ENCODE results near the gene VCX2. TPM values are rescaled to one million over a fixed set of nuclear protein-coding genes. Genes with fewer than 3 reads are reported as not detected.

VCX2 gene
- total RNA-seq, 2 experiments from 2014 or later: not detected

DNA sequence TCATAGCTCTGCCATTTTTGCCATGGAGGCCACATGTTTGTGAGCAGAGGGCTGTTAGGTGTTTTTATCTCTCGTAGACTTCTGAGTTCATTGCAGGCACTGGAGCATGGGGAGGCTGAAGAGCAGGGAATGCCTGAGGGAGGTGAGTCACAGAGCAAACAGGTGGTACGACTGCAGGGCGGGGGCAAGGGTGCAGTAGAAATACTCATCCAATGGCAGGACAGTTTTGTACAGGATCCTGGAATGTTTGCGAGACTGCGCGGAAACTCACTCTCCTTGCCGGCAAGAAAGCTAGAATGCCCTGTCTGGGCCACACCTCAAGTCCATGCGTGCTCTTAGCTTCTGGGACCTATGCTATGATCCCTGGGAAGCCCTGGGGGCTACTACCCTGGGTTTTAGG is 20.0 kb upstream of the VCX2 start:
- intact Hi-C loops (cut with DNase I, micrococcal nuclease): no loop called here
- Histone ChIP-seq H3K9me3 (ENCODE audit: control insufficient read depth in 1 of 2, insufficient read depth in 1 of 2, low read length in 2 of 2) (peaks cover 0 to 3% of the 10 kb centered on the region in 2 experiments), H3K27ac (ENCODE audit: low read depth in 1 of 2, low read length in 2 of 2) (no peak overlapping the region), H3K27me3 (ENCODE audit: control insufficient read depth in 1 of 2, insufficient read depth in 2 of 2, low read length in 2 of 2) (no peaks in the 10 kb centered on the region), H3K4me1 (ENCODE audit: insufficient read depth, low read length) (no peaks in the 10 kb centered on the region), H3K36me3 (ENCODE audit: insufficient read depth, low read length) (no peaks in the 10 kb centered on the region), H3K4me3 (ENCODE audit: low read length) (no peak overlapping the region)
- Mint-ChIP-seq H3K27ac (no peak overlapping the region), H3K4me3 (no peak overlapping the region), H3K36me3 (ENCODE audit: low read depth) (no peaks in the 10 kb centered on the region), H3K27me3 (no peaks in the 10 kb centered on the region), H3K9me3 (no peaks in the 10 kb centered on the region), H3K4me1 (ENCODE audit: low read depth) (no peaks in the 10 kb centered on the region)
- DNase-seq (no peak), ATAC-seq (ENCODE audit: poor library complexity) (no peak)
- ChIA-PET POLR2A (interaction anchor here (0.6 kb wide), 1 partner anchor 257 kb away, joined by 3 read pairs; no protein-coding TSS in a partner anchor), CTCF (no interaction called here)
- TF ChIP-seq CTCF (IDR thresholded peaks at IDR 0.05): no peak

GRCh38 chrX:8190341-8190830 is 19.3 kb upstream of the VCX2 start:
- no peaks in the 10 kb centered on the region for H3K27me3 Mint-ChIP-seq
- Histone ChIP-seq H3K4me1 (ENCODE audit: insufficient read depth, low read length) (no peaks in the 10 kb centered on the region), H3K4me3 (ENCODE audit: low read length) (no peak overlapping the region), H3K36me3 (ENCODE audit: insufficient read depth, low read length) (no peaks in the 10 kb centered on the region), H3K9me3 (ENCODE audit: control insufficient read depth in 1 of 2, insufficient read depth in 1 of 2, low read length in 2 of 2) (peaks cover 0 to 3% of the 10 kb centered on the region in 2 experiments), H3K27ac (ENCODE audit: low read depth in 1 of 2, low read length in 2 of 2) (no peak overlapping the region), H3K27me3 (ENCODE audit: control insufficient read depth in 1 of 2, insufficient read depth in 2 of 2, low read length in 2 of 2) (no peaks in the 10 kb centered on the region)
- intact Hi-C loops (cut with DNase I, micrococcal nuclease): no loop called here
- ChIA-PET CTCF (no interaction called here), POLR2A (no interaction called here)
- no peaks in the 10 kb centered on the region for H3K4me1 Mint-ChIP-seq (ENCODE audit: low read depth)
- no peak for ATAC-seq (ENCODE audit: poor library complexity)
- H3K9me3 Mint-ChIP-seq: no peaks in the 10 kb centered on the region
- DNase-seq: no peak
- H3K27ac Mint-ChIP-seq: no peak overlapping the region
- H3K36me3 Mint-ChIP-seq (ENCODE audit: low read depth): no peaks in the 10 kb centered on the region
- no peak overlapping the region for H3K4me3 Mint-ChIP-seq
- no peak for TF ChIP-seq CTCF (IDR thresholded peaks at IDR 0.05)

DNA sequence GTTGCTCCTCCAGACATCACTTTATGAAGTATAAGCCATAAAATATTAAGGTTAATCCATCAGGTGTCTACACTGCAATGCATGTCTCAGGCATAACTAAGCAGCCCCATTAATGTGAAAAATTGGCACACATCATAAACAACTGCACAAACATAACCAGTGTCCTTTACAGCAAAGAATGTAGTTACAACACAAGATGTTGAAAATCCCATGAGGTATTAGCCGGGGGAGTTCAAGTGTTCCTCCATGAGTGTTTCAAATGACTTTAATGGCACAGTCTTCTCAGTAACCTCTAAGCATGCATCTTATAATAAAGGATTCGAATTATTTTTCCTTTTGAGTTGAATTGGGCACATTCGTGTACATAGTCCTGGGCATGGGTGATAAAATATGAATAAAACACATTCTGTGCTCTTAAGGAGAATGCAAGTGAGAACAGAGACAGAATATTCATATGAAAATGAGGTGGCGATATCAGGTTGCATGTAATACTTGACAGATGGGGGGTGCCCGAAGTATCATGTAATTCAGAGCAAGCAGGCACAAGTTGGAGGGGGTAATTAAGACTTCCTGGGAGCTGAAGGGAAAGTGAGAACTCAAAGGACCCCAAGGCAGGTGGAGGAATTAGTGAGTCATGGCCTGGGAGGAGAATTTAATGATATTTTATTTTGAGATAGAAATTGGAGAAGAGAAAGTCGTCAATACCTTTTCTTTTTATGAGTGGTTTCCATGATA is 18.2 kb upstream of the VCX2 start:
- no peak for TF ChIP-seq CTCF (IDR thresholded peaks at IDR 0.05)
- Histone ChIP-seq H3K4me1 (ENCODE audit: insufficient read depth, low read length) (no peaks in the 10 kb centered on the region), H3K27ac (ENCODE audit: low read depth in 1 of 2, low read length in 2 of 2) (no peak overlapping the region), H3K36me3 (ENCODE audit: insufficient read depth, low read length) (no peaks in the 10 kb centered on the region), H3K4me3 (ENCODE audit: low read length) (no peak overlapping the region), H3K9me3 (ENCODE audit: control insufficient read depth in 1 of 2, insufficient read depth in 1 of 2, low read length in 2 of 2) (peaks cover 0 to 3% of the 10 kb centered on the region in 2 experiments), H3K27me3 (ENCODE audit: control insufficient read depth in 1 of 2, insufficient read depth in 2 of 2, low read length in 2 of 2) (no peaks in the 10 kb centered on the region)
- Mint-ChIP-seq H3K27me3 (no peaks in the 10 kb centered on the region), H3K4me3 (no peak overlapping the region), H3K9me3 (no peaks in the 10 kb centered on the region), H3K27ac (no peak overlapping the region), H3K36me3 (ENCODE audit: low read depth) (no peaks in the 10 kb centered on the region), H3K4me1 (ENCODE audit: low read depth) (no peaks in the 10 kb centered on the region)
- ChIA-PET CTCF (no interaction called here), POLR2A (no interaction called here)
- intact Hi-C loops (cut with DNase I, micrococcal nuclease): no loop called here
- ATAC-seq (ENCODE audit: poor library complexity) (no peak), DNase-seq (no peak)
